HG03439 (cell line): ENCODE data around the gene TMEM40.
"Not testable (repeated sequence)": the region's sequence is repeated elsewhere in the genome, so short reads cannot be mapped to it uniquely, and the experiment has no call there.

ENCODE experiments used
- ATAC-seq: cut with Tn5 transposase; IDR thresholded peaks from one replicate; pipeline ENCODE4 v1.9.1; 2021; ENCODE audit warnings: mild to moderate bottlenecking, moderate library complexity; ENCODE audit not compliant: unreplicated experiment

The TMEM40 gene

DNA sequence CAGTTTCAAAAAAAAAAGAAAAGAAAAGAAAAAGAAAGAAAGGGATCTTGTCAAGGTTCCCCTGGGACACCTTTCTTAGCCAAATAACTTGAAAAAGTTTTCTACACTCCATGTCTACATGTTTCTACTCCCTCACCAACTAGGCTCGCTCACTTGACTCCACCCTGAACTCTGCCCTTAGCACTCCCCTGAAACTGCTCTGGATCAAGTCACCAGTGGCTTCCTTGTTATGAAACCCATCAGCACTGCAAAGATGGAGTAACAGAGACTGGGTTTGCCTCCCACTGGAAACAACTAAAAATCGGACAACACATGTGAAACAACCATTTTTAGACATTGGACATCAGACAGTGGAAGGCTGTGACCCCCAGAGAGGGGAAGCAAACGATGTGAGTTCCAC lies 36.8 kb downstream of the TMEM40 start:
- ATAC-seq = no peak

DNA sequence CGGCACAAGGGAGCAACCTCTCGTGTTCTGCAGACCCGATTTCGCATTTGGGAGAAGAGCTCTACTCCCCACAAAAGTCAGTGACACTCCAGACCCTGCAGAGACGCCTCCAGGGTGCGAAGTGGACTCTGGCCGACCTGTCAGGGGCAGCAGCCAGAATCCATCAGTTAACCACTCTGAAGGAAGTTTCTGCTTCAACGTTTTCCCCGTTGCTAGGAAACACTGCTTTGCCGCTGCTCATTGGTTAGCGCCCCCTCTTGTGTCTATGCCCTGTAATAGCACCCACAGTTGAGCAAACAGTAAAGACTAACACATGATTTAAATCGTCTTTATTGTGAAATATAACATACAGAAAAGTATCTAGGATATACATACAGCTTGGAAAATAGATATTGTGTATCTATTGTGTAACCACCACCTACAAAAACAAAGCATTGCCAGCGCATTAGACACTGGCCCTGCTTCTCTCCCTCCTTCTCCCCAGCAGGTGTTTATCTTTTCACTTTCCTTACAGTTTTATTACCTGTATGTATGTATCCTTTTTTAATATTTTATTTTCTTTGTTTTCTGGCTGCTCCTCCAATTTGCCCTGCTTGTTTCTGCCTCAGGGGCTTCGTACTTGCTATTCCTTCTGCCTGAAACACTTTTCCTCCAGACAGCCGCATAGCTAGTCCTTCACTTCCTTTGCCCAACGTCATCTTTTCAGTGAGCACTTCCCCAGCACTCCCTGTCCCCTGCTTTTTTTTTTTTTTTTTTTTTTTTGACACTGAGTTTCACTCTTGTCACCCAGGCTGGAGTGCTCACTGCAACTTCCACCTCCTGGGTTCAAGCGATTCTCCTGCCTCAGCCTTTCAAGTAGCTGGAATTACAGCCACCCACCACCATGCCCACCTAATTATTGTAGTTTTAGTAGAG lies 38.8 kb downstream of the TMEM40 start:
- peak; percentile 83 for ATAC-seq

DNA sequence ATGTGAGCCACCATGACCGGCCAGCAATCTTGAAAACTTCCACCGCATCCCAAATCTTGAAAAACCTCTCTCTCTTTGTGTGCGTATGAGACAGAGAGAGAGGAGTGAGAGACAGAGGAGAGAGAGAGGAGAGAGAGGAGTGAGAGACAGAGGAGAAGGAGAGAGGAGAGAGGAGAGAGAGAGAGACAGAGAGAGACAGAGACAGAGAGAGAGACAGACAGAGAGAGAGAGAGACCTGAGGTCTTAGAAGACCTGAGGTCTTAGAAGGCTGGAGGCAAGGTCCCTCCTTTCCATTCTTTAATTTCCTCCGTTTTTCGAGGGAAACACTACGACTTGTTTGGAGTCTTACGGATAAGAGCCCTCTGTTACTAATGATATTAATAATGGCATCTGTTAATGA lies 39.5 kb downstream of the TMEM40 start:
- peak; percentile 11 for ATAC-seq

DNA sequence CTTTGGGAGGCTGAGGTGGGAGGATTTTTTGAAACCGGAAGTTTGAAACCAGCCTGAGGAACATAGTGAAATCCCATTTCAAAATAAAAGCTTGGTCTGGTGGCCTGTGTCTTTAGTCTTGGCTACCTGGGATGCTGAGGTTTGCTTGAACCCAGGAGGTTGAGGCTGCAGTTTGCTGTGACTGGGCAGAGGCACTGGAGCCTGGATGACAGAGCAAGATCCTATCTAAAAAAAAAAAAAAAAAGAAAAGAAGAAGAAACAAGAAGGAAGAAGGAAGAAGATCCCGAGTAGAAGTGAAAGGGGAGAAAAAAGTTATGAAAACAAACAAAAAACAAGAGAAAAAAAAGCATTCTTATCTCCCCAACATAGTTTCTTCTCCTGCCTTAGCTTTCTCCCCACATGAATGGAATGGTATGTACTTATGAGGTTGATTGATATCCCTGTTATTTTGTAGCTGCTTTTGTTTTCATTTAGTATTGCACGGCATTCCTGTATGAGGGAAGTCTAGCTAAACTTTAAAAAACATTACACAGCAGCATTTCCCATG lies 42.4 kb downstream of the TMEM40 start:
- ATAC-seq = no peak

DNA sequence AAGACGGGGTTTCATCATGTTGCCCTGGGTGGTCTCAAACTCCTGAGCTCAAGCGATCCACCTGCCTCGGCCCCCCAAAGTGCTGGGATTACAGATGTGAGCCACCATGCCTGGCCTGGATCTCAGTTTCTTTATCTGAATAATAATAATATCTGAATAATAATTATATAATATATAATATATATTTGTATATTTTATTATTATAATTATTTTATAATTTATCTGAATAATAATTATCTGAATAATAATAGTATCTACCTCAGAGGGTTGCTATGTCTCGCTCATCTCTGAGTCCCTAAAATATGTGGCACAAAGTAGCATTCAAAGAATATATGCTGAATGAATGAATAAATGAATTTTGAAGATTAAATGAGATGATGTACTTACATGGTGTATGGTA lies 44.8 kb downstream of the TMEM40 start:
- ATAC-seq = no peak

DNA sequence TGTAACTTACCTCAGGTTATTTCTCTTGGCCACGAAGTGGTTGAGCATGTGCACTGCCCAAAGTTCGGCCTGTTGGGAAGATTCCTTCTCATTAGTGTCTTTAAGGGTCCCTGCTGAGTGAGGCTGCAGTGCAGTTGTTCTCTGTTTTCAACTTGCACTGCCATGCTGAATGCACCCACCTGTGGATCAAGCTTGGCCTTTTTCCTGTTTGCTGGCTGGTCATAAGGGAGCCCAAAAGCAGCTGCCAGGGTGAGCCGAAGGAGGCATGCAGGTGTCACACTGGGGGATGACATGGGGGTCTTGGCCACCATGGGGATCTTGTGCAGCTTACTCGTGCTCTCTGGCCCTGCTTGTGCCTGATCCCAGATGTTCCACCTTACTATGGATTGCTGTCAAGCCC lies 49.0 kb downstream of the TMEM40 start:
- ATAC-seq = no peak

DNA sequence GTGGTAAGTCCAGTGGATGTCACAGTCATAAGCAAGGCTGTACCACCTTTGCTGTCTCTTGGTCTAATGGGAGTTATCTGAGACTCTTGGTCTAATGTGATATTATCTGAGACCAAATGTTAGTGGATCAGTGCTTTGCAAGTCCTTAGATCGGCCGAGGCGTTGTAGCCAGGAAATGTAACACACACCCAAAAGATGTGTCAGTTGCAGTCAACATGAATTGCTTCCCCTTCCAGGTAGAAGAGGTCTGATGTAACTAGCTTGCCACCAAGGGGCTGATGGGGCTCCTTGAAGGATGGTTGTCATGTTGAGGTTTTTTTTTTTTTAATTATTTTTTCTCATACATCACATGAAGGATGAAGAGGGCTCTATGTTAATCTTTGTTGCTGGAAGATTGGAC lies 49.7 kb downstream of the TMEM40 start:
- no peak for ATAC-seq

DNA sequence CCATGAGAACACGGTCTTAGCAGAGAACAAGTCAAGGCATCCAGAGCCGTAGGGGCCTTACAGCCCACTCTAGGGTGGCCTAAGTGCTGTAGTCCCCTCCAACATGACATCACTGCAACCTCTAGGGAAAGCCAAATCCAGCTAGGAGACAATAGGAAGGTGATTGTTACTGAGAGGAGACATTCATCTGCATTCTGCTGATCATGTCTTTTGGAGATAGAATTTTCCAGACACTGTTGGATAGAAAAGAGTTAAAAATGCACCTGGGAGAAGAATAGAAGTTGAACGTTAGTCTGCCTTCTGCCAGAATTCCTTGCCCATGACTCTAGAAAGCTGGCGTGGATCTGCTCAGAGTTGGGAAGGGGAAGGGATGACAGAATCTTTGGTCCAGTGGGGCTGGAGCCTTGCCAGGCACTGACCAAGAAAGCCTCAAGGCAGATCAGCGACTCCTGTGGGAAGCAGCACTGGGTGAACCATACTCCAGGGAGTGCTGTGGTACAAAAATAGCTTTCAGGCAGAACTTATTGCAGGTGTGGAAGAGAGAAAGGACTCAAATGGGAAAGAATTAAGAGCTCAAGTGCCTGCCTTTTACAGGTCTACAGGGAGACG lies 50.4 kb downstream of the TMEM40 start:
- no peak for ATAC-seq

DNA sequence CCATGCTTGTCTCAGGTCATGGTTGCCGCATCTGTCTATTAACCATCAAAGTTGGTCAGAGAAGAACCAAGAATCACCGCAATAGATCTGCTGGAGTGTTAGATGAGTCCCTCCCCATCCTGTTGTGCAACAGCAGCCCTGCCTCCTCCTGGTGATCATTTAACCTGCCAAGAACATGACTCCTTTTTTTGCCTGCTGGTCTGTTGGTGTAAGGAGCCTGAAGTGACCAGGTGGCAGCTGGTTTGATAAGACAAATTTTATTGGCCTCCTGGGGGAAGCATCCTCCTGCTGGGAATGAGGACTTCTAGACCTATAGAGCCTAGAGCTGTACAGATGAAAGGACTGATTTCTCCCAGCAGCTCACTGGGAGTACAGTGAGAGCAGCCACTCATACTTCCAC lies 51.6 kb downstream of the TMEM40 start:
- no peak for ATAC-seq

DNA sequence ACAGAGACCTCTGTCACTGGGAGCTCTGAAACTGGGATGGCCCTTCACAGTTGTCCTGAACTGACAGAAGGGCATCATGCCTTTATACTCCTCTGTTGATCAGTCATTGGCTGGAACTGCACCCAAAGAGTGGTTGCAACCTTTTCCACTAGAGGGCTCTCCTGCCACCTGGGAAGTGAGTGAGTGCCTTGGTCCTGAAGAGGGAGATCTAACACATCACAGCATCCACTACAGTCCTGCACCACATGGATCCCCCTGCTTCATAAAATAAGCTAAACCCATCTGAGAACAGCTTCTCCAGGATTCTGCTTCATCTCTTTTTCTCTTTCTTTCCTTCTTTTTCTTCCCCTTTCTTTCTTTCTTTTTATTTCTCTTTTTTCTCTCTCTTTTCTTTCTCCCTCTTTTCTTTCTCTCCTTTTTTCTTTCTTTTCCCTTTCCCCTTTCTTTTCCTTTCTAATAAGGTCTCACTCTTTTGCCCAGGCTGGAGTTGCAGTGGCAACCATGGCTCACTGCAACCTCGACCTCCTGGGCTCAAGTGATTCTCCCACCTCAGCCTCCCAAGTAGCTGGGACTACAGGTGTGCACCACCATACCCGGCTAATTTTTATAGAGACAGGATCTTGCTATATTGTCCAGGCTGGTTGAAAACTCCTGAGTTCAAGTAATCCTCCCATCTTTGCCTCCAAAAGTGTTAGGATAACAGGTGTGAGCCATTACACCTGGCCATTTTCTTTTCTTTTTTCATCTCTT lies 52.4 kb downstream of the TMEM40 start:
- peak; percentile 88 for ATAC-seq

DNA sequence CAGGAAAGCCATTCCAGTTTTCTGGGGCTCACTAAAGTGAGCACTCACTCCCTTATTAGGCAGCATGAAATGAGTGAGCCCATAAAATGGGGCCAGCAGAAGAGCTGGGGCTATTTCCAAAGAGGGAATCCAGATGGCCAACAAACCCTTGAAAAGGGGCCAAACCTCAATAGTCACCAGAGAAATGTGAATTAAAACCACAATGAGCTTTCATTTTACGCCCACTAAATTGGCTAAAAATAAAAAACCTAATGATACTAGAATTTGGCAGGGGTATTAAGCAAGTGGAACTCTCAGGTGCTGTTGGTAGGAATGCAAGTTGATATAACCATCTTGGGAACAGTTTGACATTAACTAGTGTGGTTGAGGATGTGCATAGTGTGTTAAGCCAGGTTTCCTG lies 53.1 kb downstream of the TMEM40 start:
- no peak for ATAC-seq

DNA sequence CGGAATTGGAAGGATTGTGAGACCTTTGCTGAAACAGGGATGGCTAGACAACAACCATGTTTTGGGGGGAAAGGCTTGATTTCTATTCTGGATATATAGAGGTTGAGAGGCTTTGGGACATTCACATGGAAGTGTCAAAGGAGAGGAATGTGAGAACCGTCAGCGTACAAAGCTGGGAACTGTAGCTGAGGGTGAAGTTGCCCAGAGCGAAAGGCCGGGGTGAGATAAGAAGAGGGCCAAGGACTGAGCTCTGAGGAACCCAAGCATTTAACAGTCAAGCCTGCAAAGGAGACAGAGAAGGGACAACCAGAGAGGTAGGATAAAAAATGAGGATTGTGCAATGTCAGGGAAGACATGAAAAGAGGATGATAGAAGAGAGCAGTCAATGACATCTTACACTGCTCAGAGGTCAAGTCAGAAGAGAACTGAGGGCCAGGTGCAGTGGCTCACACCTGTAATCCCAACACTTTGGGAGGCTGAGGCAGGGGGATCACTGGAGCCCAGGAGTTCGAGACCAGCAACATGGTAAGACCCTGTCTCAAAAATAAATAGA lies 53.6 kb downstream of the TMEM40 start:
- no peak for ATAC-seq

DNA sequence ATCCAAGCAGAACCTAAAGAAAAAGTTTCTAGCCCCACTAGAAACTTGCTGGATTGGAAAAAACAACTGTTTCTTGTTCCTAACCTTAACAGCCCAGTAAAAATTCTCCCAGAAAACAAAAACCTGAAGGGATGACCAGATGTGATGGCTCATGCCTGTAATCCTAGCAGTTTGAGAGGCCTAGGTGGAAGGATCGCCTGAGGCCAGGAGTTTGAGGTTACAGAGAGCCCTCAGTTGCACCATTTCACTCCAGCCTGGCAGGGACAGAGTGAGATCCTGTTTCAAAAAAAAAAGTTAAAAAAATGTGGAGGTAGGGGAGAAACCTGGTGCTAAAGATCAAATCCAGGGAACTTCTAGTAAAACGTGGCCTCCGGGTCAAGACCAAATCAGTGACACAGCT lies 56.6 kb downstream of the TMEM40 start:
- no peak for ATAC-seq

DNA sequence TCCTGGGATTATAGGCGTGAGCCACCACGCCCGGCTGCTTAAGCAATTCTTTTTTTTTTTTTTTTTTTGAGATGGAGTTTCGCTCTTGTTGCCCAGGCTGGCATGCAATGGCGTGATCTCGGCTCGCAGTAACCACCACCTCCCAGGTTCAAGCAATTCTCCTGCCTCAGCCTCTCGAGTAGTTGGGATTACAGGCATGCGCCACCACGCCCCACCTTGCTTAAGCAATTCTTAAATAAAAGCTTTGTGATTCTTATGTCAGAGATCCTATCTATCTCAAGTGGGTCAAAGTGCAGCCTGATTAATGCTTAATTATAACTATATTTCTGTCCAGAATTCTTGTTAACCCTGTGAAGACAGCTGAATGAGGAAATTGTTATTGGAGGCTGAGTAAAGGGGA lies 57.5 kb downstream of the TMEM40 start:
- not testable (repeated sequence) for ATAC-seq

DNA sequence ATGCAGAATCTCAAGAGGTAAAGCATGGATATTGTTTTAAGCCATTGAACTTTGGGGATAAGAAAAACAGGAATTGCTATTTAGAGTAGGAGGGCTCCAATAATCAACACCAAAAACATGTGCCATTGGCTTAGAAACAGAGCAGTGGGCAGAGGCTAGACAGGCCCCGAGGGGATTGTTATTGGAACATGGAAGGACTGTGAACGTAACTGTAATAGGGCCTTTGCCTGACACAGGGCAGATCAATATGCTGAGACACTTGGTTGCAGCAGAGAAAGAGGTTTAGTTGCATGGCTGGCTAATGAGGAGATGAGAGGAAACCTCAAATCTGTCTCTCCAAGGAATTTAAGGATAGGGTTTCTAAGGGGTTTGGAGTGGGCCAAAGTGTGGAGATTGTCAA lies 58.3 kb downstream of the TMEM40 start:
- no peak for ATAC-seq

DNA sequence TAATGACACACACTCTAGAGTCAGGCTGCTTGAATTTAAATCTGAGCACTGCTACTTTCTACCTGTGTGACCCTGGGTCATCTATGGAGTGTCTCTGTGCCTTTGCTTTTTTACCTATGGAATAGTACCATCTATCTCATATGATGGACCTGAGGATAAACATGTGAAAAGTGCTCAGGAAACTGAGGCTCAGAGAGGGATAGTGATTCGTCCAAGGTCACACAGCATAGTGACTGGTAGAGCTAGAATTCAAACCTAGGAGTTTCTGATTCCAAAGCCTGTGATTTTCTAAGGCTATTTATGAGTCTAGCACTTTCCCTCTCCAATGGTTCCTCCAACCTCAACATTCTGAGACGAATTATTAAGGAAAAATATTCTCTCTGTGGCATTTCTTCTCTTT lies 63.1 kb downstream of the TMEM40 start:
- no peak for ATAC-seq

DNA sequence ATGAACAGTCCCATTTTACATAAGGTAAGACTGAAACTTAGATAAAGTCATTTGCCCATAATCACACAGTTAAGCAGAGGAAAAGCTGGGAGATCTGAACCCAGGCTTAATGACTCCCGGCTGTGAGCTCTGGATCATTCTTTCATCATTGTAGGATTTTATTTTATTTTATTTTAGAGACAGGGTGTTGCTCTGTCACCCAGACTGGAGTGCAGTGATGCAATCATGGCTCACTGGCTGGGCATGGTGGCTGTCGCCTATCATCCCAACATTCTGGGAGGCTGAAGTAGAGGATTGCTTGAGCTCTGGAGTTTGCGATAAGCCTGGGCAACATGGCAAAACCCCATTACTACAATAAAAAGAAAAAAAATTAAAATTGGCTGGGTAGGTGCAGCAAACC lies 63.9 kb downstream of the TMEM40 start:
- no peak for ATAC-seq

DNA sequence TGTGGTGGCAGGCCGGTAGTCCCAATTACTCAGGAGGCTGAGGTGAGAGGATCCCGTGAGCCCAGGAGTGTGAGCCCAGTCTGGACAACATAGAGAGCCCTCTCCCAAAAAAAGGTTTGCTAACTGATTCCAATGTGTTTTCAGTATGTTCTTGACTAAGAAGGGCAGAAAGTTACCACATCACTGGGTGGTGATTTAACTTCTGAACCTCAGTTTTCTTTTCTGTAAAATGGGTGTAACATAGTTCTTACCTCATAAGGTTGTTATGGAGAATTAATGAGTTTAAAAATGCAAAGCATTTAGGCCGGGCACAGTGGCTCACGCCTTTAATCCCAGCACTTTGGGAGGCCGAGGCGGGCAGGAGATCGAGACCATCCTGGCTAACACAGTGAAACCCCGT lies 66.6 kb downstream of the TMEM40 start:
- no peak for ATAC-seq

DNA sequence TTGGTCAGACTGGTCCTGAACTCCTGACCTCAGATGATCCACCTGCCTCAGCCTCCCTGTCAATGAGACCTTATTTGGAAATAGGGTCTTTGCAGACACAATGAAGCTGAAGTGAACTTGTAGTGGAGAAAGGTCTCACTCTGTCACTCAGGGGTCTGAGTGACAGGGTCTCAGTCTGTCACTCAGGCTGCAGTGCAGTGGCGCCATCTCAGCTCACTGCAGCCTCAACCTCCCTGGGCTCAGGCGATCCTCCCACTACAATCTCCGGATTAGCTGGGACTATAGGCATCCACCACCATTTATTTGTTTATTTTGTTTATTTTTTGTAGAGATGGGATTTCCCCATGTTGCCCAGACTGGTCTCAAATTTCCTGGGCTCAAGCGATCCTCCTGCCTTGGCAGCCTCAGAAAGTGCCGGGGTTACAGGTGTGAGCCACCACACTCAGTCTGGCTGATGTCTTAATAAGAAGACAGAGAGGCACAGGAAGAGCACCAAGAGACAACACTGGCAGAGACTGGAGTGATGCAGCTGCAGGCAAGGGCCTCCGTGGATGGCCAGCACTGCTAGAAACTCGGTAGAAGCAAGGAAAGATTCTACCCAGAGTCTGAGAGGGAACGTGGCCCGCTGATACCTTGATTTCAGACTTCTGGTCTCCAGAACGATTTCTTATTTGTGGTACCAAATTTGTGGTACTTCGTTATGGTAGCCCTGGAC lies 68.9 kb downstream of the TMEM40 start:
- ATAC-seq = no peak

DNA sequence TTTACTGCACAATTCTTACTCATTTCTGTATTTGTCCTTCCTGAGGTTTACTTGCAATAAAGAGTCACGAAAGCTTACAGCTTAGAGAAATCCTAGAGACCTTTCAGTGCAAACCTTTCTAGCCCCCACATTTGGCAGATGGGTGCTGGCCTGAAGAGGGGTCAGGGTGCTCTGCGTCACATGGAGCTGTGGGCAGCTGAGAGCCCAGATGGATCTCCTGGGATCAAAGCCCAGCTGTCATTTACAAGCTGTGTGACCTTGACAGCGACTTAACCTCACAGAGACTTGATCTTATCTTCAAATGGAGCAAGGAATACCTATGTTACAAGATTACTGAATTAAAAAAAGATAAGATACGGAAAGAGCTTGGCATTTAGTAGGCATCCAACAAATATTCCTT lies 71.1 kb downstream of the TMEM40 start:
- ATAC-seq = no peak

DNA sequence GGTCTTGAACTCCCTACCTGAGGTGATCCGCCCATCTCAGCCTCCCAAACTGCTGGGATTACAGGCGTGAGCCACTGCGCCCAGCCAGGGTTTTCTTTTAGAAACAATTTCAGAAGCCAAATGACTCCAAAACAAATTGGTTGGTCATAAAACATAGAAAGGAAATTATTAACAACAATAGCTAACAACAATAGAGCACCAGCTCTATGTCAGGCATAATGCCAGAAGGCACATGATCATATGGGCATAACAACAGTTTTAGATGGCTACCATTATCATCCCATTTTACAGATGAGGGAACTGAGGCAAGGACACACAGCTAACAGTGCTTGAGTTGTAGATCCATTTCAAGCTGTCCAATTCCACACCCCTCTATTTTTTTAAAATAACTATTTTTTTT lies 73.0 kb downstream of the TMEM40 start:
- no peak for ATAC-seq
